Measurements from ENCODE around the gene ACTR1A.

- TF ChIP-seq CTCF (IDR thresholded peaks at IDR 0.05) (no peak), ZFX (IDR thresholded peaks at IDR 0.05; ENCODE audit: borderline replicate concordance) (no peak)
Measured at GRCh38 chr10:102550636-102551210, 48.2 kb upstream of the ACTR1A start.

All from 22Rv1 (cell line).